ENCODE results near the gene DHX35.

DNA sequence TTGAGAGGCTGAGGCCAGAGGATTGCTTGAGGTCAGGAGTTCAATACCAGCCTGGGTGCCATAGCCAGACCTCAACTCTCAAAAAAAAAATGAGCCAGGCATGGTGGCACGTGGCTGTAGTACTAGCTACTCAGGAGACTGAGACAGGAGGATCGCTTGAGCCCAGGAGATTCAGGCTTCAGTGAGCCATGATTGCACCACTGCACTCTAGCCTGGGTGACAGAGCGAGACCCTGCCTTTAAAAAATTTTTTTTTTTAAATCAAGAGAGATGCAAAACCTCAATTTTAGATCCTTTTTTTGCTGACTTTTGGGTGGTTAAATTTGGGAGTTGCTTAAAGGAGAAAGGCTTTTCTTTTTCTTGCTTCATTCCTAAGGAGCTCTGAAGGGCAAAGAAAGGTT is 70.9 kb downstream of the DHX35 start:
- no peak for TF ChIP-seq EZH2 (IDR thresholded peaks at IDR 0.05; ENCODE audit: insufficient read depth, poor library complexity, severe bottlenecking)
- no peak for TF ChIP-seq EZH2phosphoT487 (IDR thresholded peaks at IDR 0.05; ENCODE audit: insufficient read depth, low read depth)

Data from GM23248 (cell line).